ENCODE results near the gene BYSL.

BYSL gene, protein sequence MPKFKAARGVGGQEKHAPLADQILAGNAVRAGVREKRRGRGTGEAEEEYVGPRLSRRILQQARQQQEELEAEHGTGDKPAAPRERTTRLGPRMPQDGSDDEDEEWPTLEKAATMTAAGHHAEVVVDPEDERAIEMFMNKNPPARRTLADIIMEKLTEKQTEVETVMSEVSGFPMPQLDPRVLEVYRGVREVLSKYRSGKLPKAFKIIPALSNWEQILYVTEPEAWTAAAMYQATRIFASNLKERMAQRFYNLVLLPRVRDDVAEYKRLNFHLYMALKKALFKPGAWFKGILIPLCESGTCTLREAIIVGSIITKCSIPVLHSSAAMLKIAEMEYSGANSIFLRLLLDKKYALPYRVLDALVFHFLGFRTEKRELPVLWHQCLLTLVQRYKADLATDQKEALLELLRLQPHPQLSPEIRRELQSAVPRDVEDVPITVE

GRCh38 chr6:41920921-41921711 is at the start of gene BYSL, which contains the start of gene MED20:
BYSL (plus strand) TSS chr6:41921499; CDS start chr6:41921563, 64 bp downstream.
MED20 (minus strand) TSS chr6:41921139; CDS start chr6:41921018, 121 bp downstream.
- DNase-seq (ENCODE audit: low spot score): peak; percentile 99

DNA sequence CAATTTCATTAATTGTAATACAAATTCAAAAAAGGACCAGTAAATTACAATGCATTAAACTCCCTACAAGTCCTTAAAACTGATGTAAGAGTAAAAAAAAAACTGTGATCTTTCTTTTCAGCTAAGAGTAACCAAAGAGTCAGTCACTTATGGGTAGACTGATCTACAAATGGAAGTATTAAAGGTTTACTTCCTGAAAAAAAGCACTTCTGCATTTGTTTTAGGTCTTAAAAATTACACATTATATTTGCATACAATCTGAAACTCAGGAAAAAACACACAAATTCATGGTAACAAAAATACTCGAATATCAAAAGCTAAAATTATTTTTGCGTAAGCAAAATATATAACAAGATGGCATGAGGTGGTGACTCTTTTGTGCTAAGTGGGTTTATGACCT is 49.6 kb upstream of the BYSL start:
- DNase-seq (ENCODE audit: low spot score): no peak

DNA sequence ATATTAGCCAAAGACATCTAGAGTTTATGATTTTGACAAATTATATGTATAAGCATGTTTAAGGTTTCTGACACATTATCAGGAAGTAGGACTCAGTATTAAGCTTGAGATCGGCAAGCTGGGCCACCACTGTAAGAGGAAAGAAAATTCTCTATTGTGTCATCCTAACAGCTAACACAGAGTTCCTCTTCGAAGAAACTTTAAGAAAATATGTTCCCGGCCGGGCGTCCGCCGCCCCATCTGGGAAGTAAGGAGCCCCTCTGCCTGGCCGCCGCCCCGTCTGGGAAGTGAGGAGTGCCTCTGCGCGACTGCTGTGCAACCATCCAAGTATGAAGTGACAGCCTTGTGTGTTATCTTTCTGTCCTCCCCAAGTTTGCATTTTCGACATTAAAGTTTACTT is 49.2 kb upstream of the BYSL start:
- no peak for DNase-seq (ENCODE audit: low spot score)

DNA sequence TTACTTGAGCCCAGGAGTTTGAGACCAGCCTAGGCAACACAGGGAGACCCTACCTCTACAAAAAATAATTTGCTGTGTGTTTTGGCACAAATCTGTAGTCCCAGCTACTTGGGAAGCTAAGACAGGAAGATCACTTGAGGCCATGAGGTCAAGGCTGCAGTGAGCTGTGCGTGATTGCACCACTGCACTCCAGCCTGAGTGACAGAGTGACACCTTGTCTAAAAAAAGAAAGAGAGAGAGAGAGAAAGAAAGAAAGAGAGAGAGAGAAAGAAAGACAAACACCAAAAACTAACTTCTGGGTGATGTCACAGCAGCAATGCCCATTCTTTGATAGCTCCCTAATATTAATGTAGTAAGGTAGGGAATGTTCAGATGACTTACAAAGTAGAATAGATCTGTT is 46.6 kb upstream of the BYSL start:
- no peak for DNase-seq (ENCODE audit: low spot score)

GRCh38 chr6:41877051-41877680 is 44.1 kb upstream of the BYSL start:
- DNase-seq (ENCODE audit: low spot score): no peak

DNA sequence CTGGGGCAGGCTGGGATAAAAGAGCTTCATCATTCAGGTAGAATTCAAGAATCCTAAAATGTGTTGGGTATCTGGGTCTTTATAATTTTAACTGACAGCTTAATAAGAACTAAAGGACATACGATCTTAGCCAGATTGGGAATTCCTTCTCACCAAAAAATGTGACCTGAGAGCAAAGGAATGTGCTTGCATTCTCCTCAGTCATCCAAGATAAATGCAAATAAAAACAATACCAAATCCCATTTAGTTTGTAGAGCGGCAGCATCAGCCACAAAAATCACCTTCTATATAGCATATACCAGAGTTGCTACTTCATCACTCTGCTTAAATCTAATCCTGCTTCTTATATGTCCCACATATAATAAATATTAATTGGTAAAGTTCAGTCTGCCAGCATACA is 43.1 kb upstream of the BYSL start:
- DNase-seq (ENCODE audit: low spot score): no peak

DNA sequence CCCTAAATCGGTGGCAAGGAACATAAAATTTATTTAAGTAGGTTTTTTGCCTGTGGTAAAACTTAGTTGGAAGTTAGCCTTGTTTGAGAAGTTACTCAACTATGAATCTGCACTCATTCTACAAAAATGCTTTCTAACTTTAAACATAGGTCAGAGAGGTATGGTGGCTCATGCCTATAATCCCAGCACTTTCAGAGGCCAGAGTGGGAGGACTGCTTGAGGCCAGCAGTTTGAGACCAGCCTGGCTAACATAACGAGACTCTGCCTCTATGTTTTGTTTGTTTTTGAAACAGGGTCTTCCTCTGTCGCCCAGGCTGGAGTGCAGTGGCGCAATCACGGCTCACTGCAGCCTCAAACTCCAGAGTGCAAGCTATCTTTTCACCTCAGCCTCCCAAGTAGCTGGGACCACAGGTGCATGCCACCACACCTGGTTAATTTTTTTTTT is 42.3 kb upstream of the BYSL start:
- no peak for DNase-seq (ENCODE audit: low spot score)

- DNase-seq (ENCODE audit: low spot score): no peak
Measured at GRCh38 chr6:41881506-41881905, 39.8 kb upstream of the BYSL start.

DNA sequence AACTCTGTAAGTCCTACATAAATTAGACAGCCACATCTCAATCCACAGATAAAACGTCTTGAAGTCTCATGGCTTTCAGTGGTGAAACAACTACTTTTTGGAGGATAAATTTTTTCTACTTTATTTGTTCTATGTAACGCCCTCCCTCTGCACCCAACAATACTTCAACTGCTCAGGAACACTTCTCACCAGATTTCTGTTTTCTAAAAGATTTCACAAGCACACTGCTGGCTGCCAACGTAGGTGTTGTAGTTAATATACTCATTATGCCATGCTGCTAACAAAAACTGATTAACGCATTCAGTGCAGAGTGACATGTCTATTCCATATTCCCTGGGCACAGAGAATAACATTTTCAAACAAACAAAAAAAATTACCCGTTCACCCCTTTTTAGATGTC is 36.3 kb upstream of the BYSL start:
- no peak for DNase-seq (ENCODE audit: low spot score)

DNA sequence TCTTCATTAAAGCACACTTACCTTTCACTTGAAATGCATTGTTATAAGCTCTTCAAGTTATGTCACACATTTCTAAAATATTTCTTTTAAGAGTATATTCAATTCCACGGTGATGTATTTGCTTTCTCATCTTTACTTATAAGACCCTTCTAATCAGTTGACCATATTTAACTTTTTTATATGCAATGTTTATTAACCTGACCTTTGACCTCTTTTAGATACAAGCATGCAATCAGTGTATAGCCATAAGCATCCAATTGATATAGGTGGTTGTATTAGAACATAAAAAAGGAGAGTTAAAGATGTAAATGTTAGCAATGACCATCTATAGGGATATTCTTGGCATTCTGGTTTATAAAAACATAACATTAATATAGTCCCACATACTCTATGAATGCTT is 35.4 kb upstream of the BYSL start:
- DNase-seq (ENCODE audit: low spot score): no peak

- DNase-seq (ENCODE audit: low spot score): no peak
Measured at GRCh38 chr6:41887331-41887751, 34.0 kb upstream of the BYSL start.

- DNase-seq (ENCODE audit: low spot score): no peak
Measured at GRCh38 chr6:41892921-41893564, 28.3 kb upstream of the BYSL start.

GRCh38 chr6:41894366-41895299 is 26.7 kb upstream of the BYSL start:
- DNase-seq (ENCODE audit: low spot score): no peak

DNA sequence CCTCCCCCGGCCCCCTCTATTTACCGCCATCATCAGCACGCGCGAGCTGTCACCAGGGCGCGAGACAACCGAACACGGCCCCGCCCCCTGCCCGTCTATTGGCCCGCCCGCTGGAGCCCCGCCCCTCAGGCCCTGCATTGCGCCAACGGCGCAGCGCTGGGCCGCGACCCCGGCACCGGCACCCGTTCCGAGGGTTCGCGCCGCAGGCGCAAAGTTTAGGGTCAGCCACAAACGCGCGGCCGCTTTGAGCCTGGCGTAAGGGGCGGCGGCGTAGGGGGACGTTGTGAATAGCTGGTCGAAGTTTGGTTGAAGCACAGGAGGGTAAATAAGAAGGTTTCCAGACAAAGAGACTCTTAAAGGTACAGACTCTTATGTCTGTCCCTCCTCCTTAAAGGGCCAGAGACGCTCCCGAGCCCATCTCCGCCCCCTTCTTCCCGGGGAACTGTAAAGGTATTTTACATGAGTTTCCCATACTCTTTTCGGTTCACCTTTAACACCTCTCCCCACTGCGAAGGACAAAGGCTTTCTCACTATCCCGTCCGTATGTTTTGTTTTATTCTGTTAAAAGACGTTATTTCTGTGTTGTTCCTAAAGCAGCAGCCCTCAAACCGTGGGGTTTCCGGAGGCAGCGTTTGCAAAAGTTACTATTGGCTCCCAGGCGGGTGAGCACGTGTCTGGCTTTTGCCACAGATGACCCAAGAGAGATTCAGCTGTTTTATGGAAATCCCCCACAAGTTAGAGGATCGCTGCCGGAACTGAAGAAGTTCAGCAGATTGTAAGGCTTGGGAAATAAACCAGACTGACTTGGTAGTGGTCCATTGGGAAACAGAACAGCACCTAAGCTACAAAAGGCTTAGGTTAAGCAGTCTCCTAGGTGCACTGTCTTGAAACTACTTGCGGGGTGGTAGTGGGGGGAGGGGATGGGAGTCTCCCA is 25.7 kb upstream of the BYSL start, which contains the start of gene USP49:
Gene USP49 (minus strand): TSS at position 76 of the 934 bp plus-strand sequence. CDS start 88,392 bp downstream, outside the sequence.
- DNase-seq (ENCODE audit: low spot score): peak; percentile 78

DNA sequence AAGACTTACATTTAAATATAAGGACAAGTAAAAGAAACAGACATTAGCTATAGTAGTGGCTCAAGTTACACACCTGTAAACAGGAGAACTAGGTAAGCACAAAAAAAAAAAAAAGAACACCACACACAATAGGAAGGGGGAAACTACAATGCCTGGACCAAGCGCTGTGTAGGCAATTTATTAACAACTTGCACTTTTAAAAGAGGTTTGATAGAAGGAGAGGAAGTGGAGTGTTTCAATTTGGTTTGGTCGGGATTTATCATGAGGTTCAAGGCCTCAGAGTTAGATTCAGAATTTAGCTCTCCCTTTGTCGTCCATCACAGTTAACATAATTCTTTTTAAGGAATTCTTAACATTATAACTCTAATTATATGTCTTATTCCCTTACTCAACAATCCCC is 25.0 kb upstream of the BYSL start:
- no peak for DNase-seq (ENCODE audit: low spot score)

DNA sequence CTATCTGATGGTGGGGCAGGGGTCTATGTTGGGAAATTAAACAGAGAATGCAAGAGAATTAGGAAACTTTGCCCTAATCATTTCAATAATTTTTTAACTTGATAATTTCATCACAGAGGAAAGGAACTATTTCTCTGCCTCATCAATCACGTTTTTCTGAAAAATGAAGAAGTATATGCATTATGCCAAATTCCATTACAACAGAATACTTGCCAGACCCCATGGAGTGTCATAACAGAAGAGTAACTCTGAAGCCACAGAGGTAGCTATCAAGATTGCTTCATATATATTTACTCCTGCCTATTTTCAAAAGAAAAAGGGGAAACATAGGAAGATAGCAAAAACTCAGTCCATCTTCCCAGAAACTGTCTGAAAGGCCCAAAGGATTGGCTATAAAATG is 20.4 kb upstream of the BYSL start:
- no peak for DNase-seq (ENCODE audit: low spot score)

GRCh38 chr6:41901882-41902519 is 19.3 kb upstream of the BYSL start:
- DNase-seq (ENCODE audit: low spot score): no peak

DNA sequence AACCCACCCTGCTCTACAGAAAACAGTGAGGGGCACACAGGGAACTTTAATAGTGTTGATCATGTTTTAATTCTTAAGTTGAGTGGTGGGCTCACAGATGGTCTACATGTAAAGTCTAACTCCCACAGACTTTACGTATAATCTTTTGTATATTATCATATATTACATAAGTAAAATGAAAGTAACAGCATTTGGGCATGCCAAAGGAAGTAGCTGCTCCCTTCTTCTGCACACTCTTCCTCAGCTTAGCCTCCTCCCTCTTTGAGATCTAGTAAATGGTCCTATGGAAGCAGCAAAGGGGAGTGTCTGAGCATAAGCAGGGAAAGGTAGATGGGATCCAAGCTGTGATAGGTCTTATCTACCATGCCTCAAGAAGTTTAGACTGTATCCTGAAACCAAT is 11.6 kb upstream of the BYSL start:
- no peak for DNase-seq (ENCODE audit: low spot score)

DNA sequence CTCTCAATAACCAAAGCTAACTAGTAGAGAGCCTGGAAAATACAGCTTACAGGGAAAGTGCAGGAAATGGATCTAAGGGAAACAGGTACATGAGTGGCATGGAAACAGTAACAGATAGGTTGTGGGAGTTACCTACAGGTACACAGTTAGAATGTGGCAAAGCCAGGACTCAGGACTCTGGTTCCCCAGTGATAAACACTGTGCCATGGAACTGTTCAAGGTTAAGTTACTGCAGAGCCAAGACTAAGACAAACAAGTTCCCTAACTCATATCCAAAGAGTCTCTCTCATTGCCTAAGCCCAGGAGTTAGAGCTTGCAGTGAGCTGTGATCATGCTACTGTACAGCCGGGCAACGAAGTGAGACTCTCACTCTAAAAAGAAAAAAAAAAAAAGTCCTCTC is 7.0 kb upstream of the BYSL start:
- no peak for DNase-seq (ENCODE audit: low spot score)

All from COLO829 (cell line).